ENCODE measurements around the gene PLET1.

PLET1 gene

GRCh38 chr11:112279901-112280267 is 19.2 kb upstream of the PLET1 start:
- no peak for TF ChIP-seq FOXP2 (optimal IDR thresholded peaks at IDR 0.05; ENCODE audit: borderline replicate concordance, extremely low read depth, extremely low read length, insufficient read depth)
- no peak for TF ChIP-seq REST (IDR thresholded peaks at IDR 0.05; ENCODE audit: insufficient read depth in 1 of 2, low read depth in 2 of 2, low read length in 2 of 2)
- TF ChIP-seq TAF1 (IDR thresholded peaks at IDR 0.05; ENCODE audit: borderline replicate concordance, insufficient read depth, low read length): no peak
- no peak for TF ChIP-seq SIN3A (IDR thresholded peaks at IDR 0.05; ENCODE audit: borderline replicate concordance, insufficient read depth, low read length)
- TF ChIP-seq POLR2AphosphoS5 (IDR thresholded peaks at IDR 0.05; ENCODE audit: low read depth, low read length): no peak

GRCh38 chr11:112278803-112279202 is 18.1 kb upstream of the PLET1 start:
- TF ChIP-seq FOXP2 (optimal IDR thresholded peaks at IDR 0.05; ENCODE audit: borderline replicate concordance, extremely low read depth, extremely low read length, insufficient read depth): no peak
- TF ChIP-seq POLR2AphosphoS5 (IDR thresholded peaks at IDR 0.05; ENCODE audit: low read depth, low read length): no peak
- TF ChIP-seq TAF1 (IDR thresholded peaks at IDR 0.05; ENCODE audit: borderline replicate concordance, insufficient read depth, low read length): no peak
- no peak for TF ChIP-seq SIN3A (IDR thresholded peaks at IDR 0.05; ENCODE audit: borderline replicate concordance, insufficient read depth, low read length)
- no peak for TF ChIP-seq REST (IDR thresholded peaks at IDR 0.05; ENCODE audit: insufficient read depth in 1 of 2, low read depth in 2 of 2, low read length in 2 of 2)

- TF ChIP-seq TAF1 (IDR thresholded peaks at IDR 0.05; ENCODE audit: borderline replicate concordance, insufficient read depth, low read length) (no peak), FOXP2 (optimal IDR thresholded peaks at IDR 0.05; ENCODE audit: borderline replicate concordance, extremely low read depth, extremely low read length, insufficient read depth) (no peak), SIN3A (IDR thresholded peaks at IDR 0.05; ENCODE audit: borderline replicate concordance, insufficient read depth, low read length) (no peak), REST (IDR thresholded peaks at IDR 0.05; ENCODE audit: insufficient read depth in 1 of 2, low read depth in 2 of 2, low read length in 2 of 2) (no peak), POLR2AphosphoS5 (IDR thresholded peaks at IDR 0.05; ENCODE audit: low read depth, low read length) (no peak)
These were observed 17.3 kb upstream of the PLET1 start for GRCh38 chr11:112277941-112278340.

- no peak for TF ChIP-seq SIN3A (IDR thresholded peaks at IDR 0.05; ENCODE audit: borderline replicate concordance, insufficient read depth, low read length)
- TF ChIP-seq TAF1 (IDR thresholded peaks at IDR 0.05; ENCODE audit: borderline replicate concordance, insufficient read depth, low read length): no peak
- TF ChIP-seq REST (IDR thresholded peaks at IDR 0.05; ENCODE audit: insufficient read depth in 1 of 2, low read depth in 2 of 2, low read length in 2 of 2): no peak
These were observed 16.4 kb upstream of the PLET1 start for GRCh38 chr11:112277029-112277428.

All from PFSK-1 (cell line).